DND-41 (cell line): ENCODE results near the gene TGFB1I1.

Experiments used
- ATAC-seq: fragments of 200-7000 bp; cut with Tn5 transposase; 3 replicates; pipeline ENCODE4 v1.9.1; 2021; ENCODE audit warnings: low read depth; ENCODE audit not compliant: insufficient read depth
- DNase-seq: peaks from one replicate; pipeline ENCODE4 v3.0.0-alpha.2; 2020
- H2AFZ ChIP-seq: 2 replicates; pipeline ENCODE4 v1.6.0; 2012; ENCODE audit warnings: low read depth, low read length
- H3K27ac ChIP-seq: 2 replicates; pipeline ENCODE4 v1.5.1; 2012; ENCODE audit warnings: low read length, inconsistent platforms
- H3K27me3 ChIP-seq: fragments of 200-600 bp; sonication (generic); 2 replicates; pipeline ENCODE4 v1.6.0; 2012; ENCODE audit warnings: low read length, mild to moderate bottlenecking, inconsistent platforms; ENCODE audit not compliant: insufficient read depth, poor library complexity
- H3K36me3 ChIP-seq: 2 replicates; pipeline ENCODE4 v1.5.1; 2012; ENCODE audit warnings: low read length, inconsistent platforms; ENCODE audit not compliant: insufficient read depth
- H3K4me1 ChIP-seq: 2 replicates; pipeline ENCODE4 v1.5.1; 2012; ENCODE audit warnings: mild to moderate bottlenecking, low read length; ENCODE audit not compliant: insufficient read depth
- H3K4me2 ChIP-seq: 2 replicates; pipeline ENCODE4 v1.6.0; 2012; ENCODE audit warnings: mild to moderate bottlenecking, moderate library complexity, low read length, inconsistent platforms; ENCODE audit not compliant: insufficient read depth
- H3K4me3 ChIP-seq, 2 experiments: fragments of 200-600 bp in 1 of 2; shearing (Covaris generic) in 1 of 2; 2 replicates each; pipeline ENCODE4 v1.5.1; 2012 to 2016; ENCODE audit warnings: inconsistent platforms in 2 of 2, low read length in 2 of 2, mild to moderate bottlenecking in 2 of 2, low read depth in 1 of 2, moderate library complexity in 1 of 2
- H3K79me2 ChIP-seq: 2 replicates; pipeline ENCODE4 v1.6.0; 2012; ENCODE audit warnings: low read length, inconsistent platforms; ENCODE audit not compliant: insufficient read depth
- H3K9ac ChIP-seq: 2 replicates; pipeline ENCODE4 v1.6.0; 2012; ENCODE audit warnings: low read depth, mild to moderate bottlenecking, inconsistent platforms, low read length, moderate library complexity
- H3K9me3 ChIP-seq: 2 replicates; pipeline ENCODE4 v1.5.1; 2012; ENCODE audit warnings: low read length, moderate library complexity, mild to moderate bottlenecking, inconsistent platforms; ENCODE audit not compliant: insufficient read depth, severe bottlenecking
- H4K20me1 ChIP-seq: 2 replicates; pipeline ENCODE4 v1.6.0; 2012; ENCODE audit warnings: low read length; ENCODE audit not compliant: insufficient read depth
- EZH2 ChIP-seq: IDR thresholded peaks from 3 replicates; pipeline ENCODE4 v1.6.1; 2012; ENCODE audit warnings: borderline replicate concordance, low read depth, mild to moderate bottlenecking, moderate library complexity, low read length, inconsistent platforms; ENCODE audit not compliant: severe bottlenecking
- TF ChIP-seq, protein P1 (sequence below): IDR thresholded peaks from 2 replicates; pipeline ENCODE4 v1.5.1; 2012; ENCODE audit warnings: borderline replicate concordance, low read length, moderate library complexity, mild to moderate bottlenecking; ENCODE audit not compliant: poor library complexity, severe bottlenecking; ENCODE audit errors: extremely low read depth

The TGFB1I1 gene

DNA sequence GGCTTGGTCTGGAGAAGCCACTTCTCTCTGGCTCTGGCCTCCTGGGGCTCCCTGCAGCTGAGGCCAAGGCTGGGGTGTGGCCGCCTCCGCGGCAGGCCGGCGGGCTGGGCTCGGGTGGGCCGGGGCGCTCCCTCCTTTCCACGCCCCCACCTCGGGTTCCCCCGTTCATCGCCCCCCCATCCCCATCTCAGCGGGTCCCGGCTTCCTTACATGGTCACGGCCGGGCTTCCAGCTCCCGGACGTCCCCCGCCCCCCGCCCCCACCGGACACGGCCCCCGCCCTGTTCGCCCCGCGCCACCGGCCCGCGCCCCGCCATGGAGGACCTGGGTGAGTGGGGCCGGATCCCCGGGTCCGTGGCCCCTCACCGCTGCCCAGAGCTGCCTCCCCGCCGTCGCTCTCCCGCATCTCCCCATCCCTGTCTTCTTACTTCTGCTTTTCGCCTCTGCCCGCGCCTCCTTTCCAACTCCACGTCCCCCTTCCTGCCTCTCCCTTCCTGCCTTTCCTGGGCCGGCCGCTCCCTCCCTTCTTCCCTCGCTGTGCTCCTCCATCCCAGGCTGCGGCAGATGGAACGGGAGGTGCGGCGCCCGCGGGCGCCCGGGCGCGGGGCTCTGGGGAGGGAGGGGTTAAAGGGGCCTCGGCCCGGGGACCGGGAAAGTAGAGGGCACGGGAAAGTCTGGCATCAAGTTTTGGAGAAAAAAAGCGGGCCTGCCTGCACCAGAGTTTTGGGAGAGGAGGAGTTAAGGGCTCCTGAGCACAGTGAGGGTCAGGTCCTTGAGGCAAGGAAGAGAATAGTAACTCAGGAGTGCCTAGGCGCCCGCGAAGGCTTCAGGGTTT lies at the start of gene TGFB1I1:
TGFB1I1 (plus strand) TSS at position 278 of the 834 bp plus-strand sequence; CDS start at position 315, 37 bp downstream.
- Histone ChIP-seq H3K27me3 (no peaks in the 10 kb centered on the region), H2AFZ (no peak within 1 kb of the TSS), H3K4me3 (no peak within 1 kb of the TSS), H3K27ac (no peak within 1 kb of the TSS), H3K36me3 (no peaks in the 10 kb centered on the region), H3K9me3 (no peaks in the 10 kb centered on the region), H3K4me1 (peaks cover 30% of the 10 kb centered on the region), H4K20me1 (no peaks in the 10 kb centered on the region), H3K79me2 (no peaks in the 10 kb centered on the region), H3K9ac (no peak within 1 kb of the TSS), H3K4me2 (no peak within 1 kb of the TSS)
- ATAC-seq, result no peak
- DNase-seq, result no peak
- no peak for TF ChIP-seq EZH2
- TF ChIP-seq, protein P1, sequence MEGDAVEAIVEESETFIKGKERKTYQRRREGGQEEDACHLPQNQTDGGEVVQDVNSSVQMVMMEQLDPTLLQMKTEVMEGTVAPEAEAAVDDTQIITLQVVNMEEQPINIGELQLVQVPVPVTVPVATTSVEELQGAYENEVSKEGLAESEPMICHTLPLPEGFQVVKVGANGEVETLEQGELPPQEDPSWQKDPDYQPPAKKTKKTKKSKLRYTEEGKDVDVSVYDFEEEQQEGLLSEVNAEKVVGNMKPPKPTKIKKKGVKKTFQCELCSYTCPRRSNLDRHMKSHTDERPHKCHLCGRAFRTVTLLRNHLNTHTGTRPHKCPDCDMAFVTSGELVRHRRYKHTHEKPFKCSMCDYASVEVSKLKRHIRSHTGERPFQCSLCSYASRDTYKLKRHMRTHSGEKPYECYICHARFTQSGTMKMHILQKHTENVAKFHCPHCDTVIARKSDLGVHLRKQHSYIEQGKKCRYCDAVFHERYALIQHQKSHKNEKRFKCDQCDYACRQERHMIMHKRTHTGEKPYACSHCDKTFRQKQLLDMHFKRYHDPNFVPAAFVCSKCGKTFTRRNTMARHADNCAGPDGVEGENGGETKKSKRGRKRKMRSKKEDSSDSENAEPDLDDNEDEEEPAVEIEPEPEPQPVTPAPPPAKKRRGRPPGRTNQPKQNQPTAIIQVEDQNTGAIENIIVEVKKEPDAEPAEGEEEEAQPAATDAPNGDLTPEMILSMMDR, result no peak

DNA sequence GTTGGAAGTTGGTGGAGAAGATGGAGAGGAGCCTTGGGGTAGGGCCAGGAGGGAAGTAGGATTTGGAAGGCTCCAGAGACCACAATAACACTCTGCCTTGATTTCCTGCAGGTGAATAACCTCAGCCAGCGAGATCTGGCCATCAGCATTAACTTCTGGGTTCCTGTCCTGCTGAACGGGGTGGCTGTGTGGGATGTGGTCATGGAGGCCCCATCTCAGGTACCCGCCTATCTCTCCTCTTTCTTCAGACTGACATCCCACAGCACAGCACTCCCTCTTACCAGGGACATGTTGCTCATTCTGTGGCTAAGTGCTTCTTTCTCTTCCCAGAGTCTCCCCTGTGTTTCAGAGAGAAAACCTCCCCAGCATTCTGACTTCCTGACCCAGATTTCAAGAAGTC lies 48.7 kb upstream of the TGFB1I1 start:
- Histone ChIP-seq H3K36me3 (no peaks in the 10 kb centered on the region), H3K4me2 (no peak overlapping the region), H3K4me1 (no peaks in the 10 kb centered on the region), H3K79me2 (no peaks in the 10 kb centered on the region), H2AFZ (no peak overlapping the region), H3K4me3 (no peak overlapping the region), H4K20me1 (no peaks in the 10 kb centered on the region), H3K9me3 (no peaks in the 10 kb centered on the region), H3K27me3 (no peaks in the 10 kb centered on the region), H3K9ac (no peak overlapping the region), H3K27ac (no peak overlapping the region)
- TF ChIP-seq, protein P1, result no peak
- no peak for TF ChIP-seq EZH2
- DNase-seq, result no peak
- ATAC-seq, result no peak

DNA sequence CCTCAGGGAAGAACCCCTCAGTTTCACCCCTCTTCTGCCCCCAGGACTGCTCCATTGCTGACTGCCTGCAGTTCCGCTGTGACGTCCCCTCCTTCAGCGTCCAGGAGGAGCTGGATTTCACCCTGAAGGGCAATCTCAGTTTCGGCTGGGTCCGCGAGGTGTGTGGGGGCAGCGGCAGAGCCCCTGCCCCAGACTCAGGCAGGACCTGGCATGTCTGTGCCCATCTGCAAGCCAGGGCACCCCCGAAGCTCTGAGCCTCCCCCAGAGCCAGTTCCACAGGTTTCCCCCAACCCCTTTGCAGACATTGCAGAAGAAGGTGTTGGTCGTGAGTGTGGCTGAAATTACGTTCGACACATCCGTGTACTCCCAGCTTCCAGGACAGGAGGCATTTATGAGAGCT lies 48.2 kb upstream of the TGFB1I1 start:
- no peaks in the 10 kb centered on the region for H3K27me3 ChIP-seq
- H3K9me3 ChIP-seq, result no peaks in the 10 kb centered on the region
- H3K36me3 ChIP-seq, result no peaks in the 10 kb centered on the region
- H3K4me2 ChIP-seq, result no peak overlapping the region
- no peaks in the 10 kb centered on the region for H3K4me1 ChIP-seq
- no peak overlapping the region for H3K4me3 ChIP-seq
- H3K9ac ChIP-seq, result no peak overlapping the region
- H4K20me1 ChIP-seq, result no peaks in the 10 kb centered on the region
- TF ChIP-seq, protein P1, result no peak
- no peak for TF ChIP-seq EZH2
- H3K79me2 ChIP-seq, result no peaks in the 10 kb centered on the region
- H3K27ac ChIP-seq, result no peak overlapping the region
- H2AFZ ChIP-seq, result no peak overlapping the region
- ATAC-seq (no peak), DNase-seq (no peak)
